ENCODE data around the gene SYT14. TPM values are rescaled to one million over a fixed set of nuclear protein-coding genes. Genes with fewer than 3 reads are reported as not detected.
"Not testable (repeated sequence)": the region's sequence is repeated elsewhere in the genome, so short reads cannot be mapped to it uniquely, and the experiment has no call there.

The SYT14 gene
- total RNA-seq, 2 experiments from 2014 or later = not detected

- POLR2A ChIA-PET = no interaction called here
- CTCF ChIA-PET = no interaction called here
Measured at GRCh38 chr1:210022044-210022443, 84.0 kb downstream of the SYT14 start.

GRCh38 chr1:210024282-210024681 is 86.3 kb downstream of the SYT14 start:
- ChIA-PET CTCF (no interaction called here), POLR2A (no interaction called here)

GRCh38 chr1:210024996-210025395 is 87.0 kb downstream of the SYT14 start:
- POLR2A ChIA-PET = no interaction called here
- CTCF ChIA-PET = no interaction called here

GRCh38 chr1:210025870-210026269 is 87.9 kb downstream of the SYT14 start:
- ChIA-PET CTCF (no interaction called here), POLR2A (no interaction called here)

GRCh38 chr1:210027994-210028393 is 90.0 kb downstream of the SYT14 start:
- ChIA-PET CTCF (no interaction called here), POLR2A (no interaction called here)

- ChIA-PET CTCF (no interaction called here), POLR2A (no interaction called here)
Measured at GRCh38 chr1:210031473-210031872, 93.5 kb downstream of the SYT14 start.

- ChIA-PET CTCF (no interaction called here), POLR2A (no interaction called here)
Measured at GRCh38 chr1:210043058-210043457, 105.0 kb downstream of the SYT14 start.

GRCh38 chr1:210049616-210050015 is 111.6 kb downstream of the SYT14 start:
- CTCF ChIA-PET = no interaction called here
- POLR2A ChIA-PET = no interaction called here

GRCh38 chr1:210050491-210050890 is 112.5 kb downstream of the SYT14 start:
- POLR2A ChIA-PET, CTCF ChIA-PET: not testable (repeated sequence)

GRCh38 chr1:210053126-210053525 is 115.1 kb downstream of the SYT14 start:
- ChIA-PET POLR2A (no interaction called here), CTCF (interaction anchor here (0.7 kb wide), 1 partner anchor 1812 kb away, joined by 4 read pairs; no protein-coding TSS in a partner anchor)

GRCh38 chr1:210057593-210057992 is 119.6 kb downstream of the SYT14 start:
- POLR2A ChIA-PET = no interaction called here
- CTCF ChIA-PET = no interaction called here

- ChIA-PET POLR2A (no interaction called here), CTCF (no interaction called here)
Measured at GRCh38 chr1:210061992-210062391, 124.0 kb downstream of the SYT14 start.

- CTCF ChIA-PET = no interaction called here
- POLR2A ChIA-PET = no interaction called here
Measured at GRCh38 chr1:210070531-210070930, 132.5 kb downstream of the SYT14 start.

- CTCF ChIA-PET = no interaction called here
- POLR2A ChIA-PET = no interaction called here
Measured at GRCh38 chr1:210072129-210072528, 134.1 kb downstream of the SYT14 start.

GRCh38 chr1:210072896-210073504 is 135.0 kb downstream of the SYT14 start:
- POLR2A ChIA-PET = no interaction called here
- CTCF ChIA-PET = no interaction called here

GRCh38 chr1:210074904-210075303 is 136.9 kb downstream of the SYT14 start:
- CTCF ChIA-PET = interaction anchor here (0.7 kb wide), 1 partner anchor 235 kb away, joined by 3 read pairs; no protein-coding TSS in a partner anchor
- POLR2A ChIA-PET = no interaction called here

GRCh38 chr1:210076620-210077019 is 138.6 kb downstream of the SYT14 start:
- POLR2A ChIA-PET = no interaction called here

GRCh38 chr1:210081494-210081893 is 143.5 kb downstream of the SYT14 start:
- CTCF ChIA-PET = no interaction called here
- POLR2A ChIA-PET = no interaction called here

More at GRCh38 chr1:210076620-210077019, 138.6 kb downstream of the SYT14 start:
- CTCF ChIA-PET = no interaction called here

- POLR2A ChIA-PET = no interaction called here
Measured at GRCh38 chr1:210085359-210085758, 147.3 kb downstream of the SYT14 start.

GRCh38 chr1:210087058-210087457 is 149.0 kb downstream of the SYT14 start:
- CTCF ChIA-PET = no interaction called here
- POLR2A ChIA-PET = no interaction called here

More at GRCh38 chr1:210085359-210085758, 147.3 kb downstream of the SYT14 start:
- CTCF ChIA-PET = no interaction called here

- ChIA-PET CTCF (no interaction called here), POLR2A (no interaction called here)
Measured at GRCh38 chr1:210089855-210090254, 151.8 kb downstream of the SYT14 start.

GRCh38 chr1:210092366-210092765 is 154.3 kb downstream of the SYT14 start:
- ChIA-PET POLR2A (no interaction called here), CTCF (no interaction called here)

- CTCF ChIA-PET = no interaction called here
- POLR2A ChIA-PET = no interaction called here
Measured at GRCh38 chr1:210093461-210093860, 155.4 kb downstream of the SYT14 start.

Measured in activated CD8-positive, alpha-beta memory T cell treated with anti-CD3 and anti-CD28 coated beads for 36 hours (primary cell).